IMR-90 (cell line): ENCODE data around the gene AADAC. TPM values are rescaled to one million over a fixed set of nuclear protein-coding genes. Genes with fewer than 3 reads are reported as not detected.

Experiments
- ATAC-seq: fragments of 200-7000 bp; cut with Tn5 transposase; 2 replicates; pipeline ENCODE4 v1.9.1; 2020; ENCODE audit warnings: low read depth, mild to moderate bottlenecking, moderate library complexity
- BruUV-seq: library from RNA; stranded (reverse); fragments of 400-500 nt; replicated peaks from 2 replicates; lab custom pipeline; 2021; lab: Mats Ljungman, UMichigan
- CTCF ChIA-PET: fragments of 300-600 bp; formaldehyde crosslinking; extraction: SDS; loops from one replicate; lab custom pipeline; 2021; ENCODE audit warnings: antibody characterized with exemption; lab: Yijun Ruan, JAX
- POLR2A ChIA-PET: fragments of 300-600 bp; sonication (Branson Sonifier 250); formaldehyde crosslinking; loops from one replicate; lab custom pipeline; 2022; ENCODE audit warnings: antibody characterized with exemption; ENCODE audit not compliant: unreplicated experiment; lab: Charles Lee
- DNase-seq: peaks from one replicate; pipeline ENCODE4 v3.0.0; 2013
- H2AFZ ChIP-seq: replicated peaks from 2 replicates; pipeline ENCODE3; 2013; ENCODE audit warnings: low read length, mild to moderate bottlenecking; ENCODE audit not compliant: poor library complexity
- H2AK5ac ChIP-seq: 2 replicates; pipeline ENCODE4 v1.6.1; 2013; ENCODE audit warnings: low read depth, low read length, inconsistent platforms
- H2AK9ac ChIP-seq: replicated peaks from 2 replicates; pipeline ENCODE3; 2013; ENCODE audit warnings: mild to moderate bottlenecking, low read depth, low read length, moderate library complexity; ENCODE audit not compliant: poor library complexity
- H2BK120ac ChIP-seq: 2 replicates; pipeline ENCODE4 v1.6.1; 2013; ENCODE audit warnings: low read depth, low read length, inconsistent platforms
- H2BK15ac ChIP-seq: 3 replicates; pipeline ENCODE4 v1.6.1; 2013; ENCODE audit warnings: low read depth, low read length, inconsistent platforms
- H2BK20ac ChIP-seq: 2 replicates; pipeline ENCODE4 v1.6.1; 2013; ENCODE audit warnings: low read depth, mild to moderate bottlenecking, inconsistent platforms, low read length, moderate library complexity
- H2BK5ac ChIP-seq: 2 replicates; pipeline ENCODE4 v1.6.1; 2013; ENCODE audit warnings: mild to moderate bottlenecking, low read depth, low read length, inconsistent platforms; ENCODE audit not compliant: poor library complexity, severe bottlenecking
- H3K14ac ChIP-seq: replicated peaks from 2 replicates; pipeline ENCODE4 v1.6.1; 2013; ENCODE audit warnings: low read depth, low read length, inconsistent platforms
- H3K18ac ChIP-seq: 2 replicates; pipeline ENCODE4 v1.6.1; 2013; ENCODE audit warnings: low read depth, low read length, control low read depth
- H3K23ac ChIP-seq: 2 replicates; pipeline ENCODE4 v1.6.1; 2013; ENCODE audit warnings: low read depth, low read length, inconsistent platforms
- H3K27ac ChIP-seq: 2 replicates; pipeline ENCODE4 v1.5.1; 2013; ENCODE audit warnings: mild to moderate bottlenecking, control low read depth, low read length; ENCODE audit not compliant: insufficient read depth
- H3K27me3 ChIP-seq: 2 replicates; pipeline ENCODE4 v1.6.1; 2013; ENCODE audit warnings: low read length; ENCODE audit not compliant: control insufficient read depth, insufficient read depth
- H3K36me3 ChIP-seq: 2 replicates; pipeline ENCODE4 v1.6.1; 2013; ENCODE audit warnings: low read length, mixed read lengths; ENCODE audit not compliant: control insufficient read depth, insufficient read depth
- H3K4ac ChIP-seq: 2 replicates; pipeline ENCODE4 v1.6.1; 2013; ENCODE audit warnings: low read depth, low read length, inconsistent platforms
- H3K4me1 ChIP-seq: 2 replicates; pipeline ENCODE4 v1.6.1; 2013; ENCODE audit warnings: low read length, mixed read lengths; ENCODE audit not compliant: control insufficient read depth, insufficient read depth
- H3K4me2 ChIP-seq: 2 replicates; pipeline ENCODE4 v1.6.1; 2013; ENCODE audit warnings: low read depth, mild to moderate bottlenecking, control low read depth, low read length, moderate library complexity
- H3K4me3 ChIP-seq: 2 replicates; pipeline ENCODE4 v1.5.1; 2013; ENCODE audit warnings: low read depth, mild to moderate bottlenecking, control low read depth, low read length, moderate library complexity; ENCODE audit not compliant: insufficient read depth
- H3K56ac ChIP-seq: 2 replicates; pipeline ENCODE4 v1.6.1; 2013; ENCODE audit warnings: low read length, inconsistent platforms; ENCODE audit not compliant: insufficient read depth; ENCODE audit errors: extremely low read depth
- H3K79me1 ChIP-seq, 2 experiments: 2 replicates each; pipeline ENCODE4 v1.6.1; 2013; ENCODE audit warnings: low read length in 2 of 2, inconsistent platforms in 1 of 2, low read depth in 1 of 2
- H3K9ac ChIP-seq: 2 replicates; pipeline ENCODE4 v1.6.1; 2013; ENCODE audit warnings: low read depth, low read length, control low read depth
- H3K9me1 ChIP-seq: 2 replicates; pipeline ENCODE4 v1.6.1; 2013; ENCODE audit warnings: low read length, inconsistent platforms; ENCODE audit not compliant: insufficient read depth
- H3K9me3 ChIP-seq: 2 replicates; pipeline ENCODE4 v1.6.1; 2013; ENCODE audit warnings: low read length; ENCODE audit not compliant: control insufficient read depth, insufficient read depth
- H4K20me1 ChIP-seq: 2 replicates; pipeline ENCODE4 v1.6.1; 2013; ENCODE audit warnings: low read length, inconsistent platforms; ENCODE audit not compliant: insufficient read depth
- H4K5ac ChIP-seq: 2 replicates; pipeline ENCODE4 v1.6.1; 2013; ENCODE audit warnings: mild to moderate bottlenecking, low read depth, low read length, control low read depth
- H4K8ac ChIP-seq, 2 experiments: 2 replicates each; pipeline ENCODE4 v1.6.1; 2013; ENCODE audit warnings: low read depth in 2 of 2, low read length in 2 of 2, control low read depth in 1 of 2, inconsistent platforms in 1 of 2
- H4K91ac ChIP-seq: 2 replicates; pipeline ENCODE4 v1.6.1; 2013; ENCODE audit warnings: low read depth, low read length, inconsistent platforms; ENCODE audit not compliant: insufficient read depth
- BHLHE40 ChIP-seq: fragments of 150-350 bp; IDR thresholded peaks from 2 replicates; pipeline ENCODE4 v1.6.1; 2016; ENCODE audit warnings: mild to moderate bottlenecking, low read depth, low read length
- CEBPB ChIP-seq: IDR thresholded peaks from 2 replicates; pipeline ENCODE4 v1.6.1; 2012; ENCODE audit warnings: low read depth, low read length, improper control_type of control experiment
- CHD1 ChIP-seq: IDR thresholded peaks from 2 replicates; pipeline ENCODE4 v1.6.1; 2012; ENCODE audit warnings: low read depth, low read length, improper control_type of control experiment
- CTCF ChIP-seq: conservative IDR thresholded peaks from 2 replicates; pipeline ENCODE4 v1.5.1; 2012; ENCODE audit warnings: mild to moderate bottlenecking, low read depth, low read length, improper control_type of control experiment
- ELK1 ChIP-seq: fragments of 150-350 bp; IDR thresholded peaks from 2 replicates; pipeline ENCODE4 v1.6.1; 2016; ENCODE audit warnings: low read depth, mild to moderate bottlenecking, low read length, moderate library complexity, borderline replicate concordance
- FOS ChIP-seq: fragments of 150-350 bp; IDR thresholded peaks from 2 replicates; pipeline ENCODE4 v1.6.1; 2016; ENCODE audit warnings: low read depth, low read length
- MAFK ChIP-seq: IDR thresholded peaks from 2 replicates; pipeline ENCODE4 v1.6.1; 2012; ENCODE audit warnings: low read depth, low read length, improper control_type of control experiment
- MAZ ChIP-seq: IDR thresholded peaks from 2 replicates; pipeline ENCODE4 v1.6.1; 2012; ENCODE audit warnings: low read depth, mild to moderate bottlenecking, low read length, improper control_type of control experiment, moderate library complexity, borderline replicate concordance
- MXI1 ChIP-seq: IDR thresholded peaks from 2 replicates; pipeline ENCODE4 v1.6.1; 2012; ENCODE audit warnings: low read depth, mild to moderate bottlenecking, low read length, moderate library complexity, borderline replicate concordance
- NFE2L2 ChIP-seq: fragments of 150-350 bp; IDR thresholded peaks from 2 replicates; pipeline ENCODE4 v1.6.1; 2016; ENCODE audit warnings: low read depth, mild to moderate bottlenecking, low read length
- POLR2A ChIP-seq: IDR thresholded peaks from 2 replicates; pipeline ENCODE4 v1.6.1; 2012; ENCODE audit warnings: mild to moderate bottlenecking, low read depth, low read length
- RAD21 ChIP-seq: IDR thresholded peaks from 2 replicates; pipeline ENCODE4 v1.6.1; 2012; ENCODE audit warnings: low read length, improper control_type of control experiment
- RCOR1 ChIP-seq: IDR thresholded peaks from 2 replicates; pipeline ENCODE4 v1.6.1; 2012; ENCODE audit warnings: mild to moderate bottlenecking, low read length, improper control_type of control experiment; ENCODE audit not compliant: insufficient replicate concordance
- RFX5 ChIP-seq: IDR thresholded peaks from 2 replicates; pipeline ENCODE4 v1.8.0; 2012; ENCODE audit warnings: low read depth, mild to moderate bottlenecking, low read length, moderate library complexity
- SMC3 ChIP-seq: fragments of 150-350 bp; IDR thresholded peaks from 2 replicates; pipeline ENCODE4 v1.6.1; 2016; ENCODE audit warnings: low read depth, mild to moderate bottlenecking, antibody characterized with exemption, low read length, moderate library complexity
- USF2 ChIP-seq: fragments of 150-350 bp; IDR thresholded peaks from 2 replicates; pipeline ENCODE4 v1.6.1; 2017; ENCODE audit warnings: mild to moderate bottlenecking, antibody characterized with exemption, low read length, low read depth
- WGBS, 2 experiments: methylation state at CpG; one replicate each; pipeline versions ENCODE4 v1.1.5 to v1.1.7; 2013; ENCODE audit warnings: missing lambda C conversion rate in 2 of 2; ENCODE audit not compliant: insufficient read length in 1 of 2; ENCODE audit errors: extremely low coverage in 2 of 2; 5-methylcytosine and 5-hydroxymethylcytosine counted together
- dilution Hi-C: fragments of 300-500 bp; cut with HindIII; formaldehyde crosslinking; loops from one replicate; pipeline ENCODE4 v1.14.3; 2018; ENCODE audit warnings: low sequenced_read_pairs; ENCODE audit not compliant: unreplicated experiment
- in situ Hi-C: fragments of 300-500 bp; cut with MboI; formaldehyde crosslinking; loops from 3 replicates; pipeline ENCODE4 v1.14.3; 2019; ENCODE audit warnings: low sequenced_read_pairs, inconsistent platforms, mixed read lengths
- intact Hi-C: fragments of 100-400 bp; cut with micrococcal nuclease; formaldehyde crosslinking; loops from 2 replicates; pipeline ENCODE4 v1.10.0; 2022
- polyA plus RNA-seq, 3 experiments: library from polyadenylated mRNA; depleted of rRNA; stranded (reverse); fragments of >200 nt; gene quantifications; 2 replicates each; pipeline ENCODE4 v1.2.3, GENCODE V29; 2012; ENCODE audit warnings: low replicate concordance in 1 of 3
- total RNA-seq: library from RNA; depleted of rRNA; stranded (reverse); fragments of >200 nt; gene quantifications from 2 replicates; pipeline ENCODE4 v1.2.3, GENCODE V29; 2012

Gene AADAC
- total and polyA plus RNA-seq, 2 of the 4 experiments (the other 2 are of a cell fraction) = not detected

GRCh38 chr3:151766454-151766853 lies 47.5 kb upstream of the AADAC start:
- H3K4ac ChIP-seq = no peak overlapping the region
- DNase-seq (peak; percentile 22), ATAC-seq (no peak)
- no peaks in the 10 kb centered on the region for H3K79me1 ChIP-seq
- H2BK20ac ChIP-seq = no peak overlapping the region
- dilution Hi-C loops (no loop called here), intact Hi-C loops (no loop called here), in situ Hi-C loops (no loop called here)
- no peak overlapping the region for H3K23ac ChIP-seq
- H4K91ac ChIP-seq = no peak overlapping the region
- no peak overlapping the region for H2BK15ac ChIP-seq
- H3K27ac ChIP-seq = no peak overlapping the region
- WGBS, 2 experiments = no CpG with 5 or more reads among the region's 2 CpGs
- no TSS peak for BruUV-seq
- H3K27me3 ChIP-seq = no peaks in the 10 kb centered on the region
- no peaks in the 10 kb centered on the region for H3K9me3 ChIP-seq
- no peaks in the 10 kb centered on the region for H4K20me1 ChIP-seq
- POLR2A ChIA-PET = no interaction called here
- H3K36me3 ChIP-seq = no peaks in the 10 kb centered on the region
- no peak overlapping the region for H3K14ac ChIP-seq
- no peak overlapping the region for H2BK120ac ChIP-seq
- H2AK9ac ChIP-seq = no peak overlapping the region
- H3K9ac ChIP-seq = no peak overlapping the region
- H3K4me1 ChIP-seq = no peaks in the 10 kb centered on the region
- no peak overlapping the region for H2BK5ac ChIP-seq
- no peak overlapping the region for H4K5ac ChIP-seq
- H3K4me2 ChIP-seq = no peak overlapping the region
- CTCF ChIA-PET = interaction anchor here (0.6 kb wide), 1 partner anchor 660 kb away, joined by 4 read pairs; no protein-coding TSS in a partner anchor
- no peak for TF ChIP-seq CHD1
- TF ChIP-seq USF2 = no peak
- no peak for TF ChIP-seq RCOR1
- TF ChIP-seq POLR2A = no peak
- no peak for TF ChIP-seq RFX5
- no peak for TF ChIP-seq CEBPB
- TF ChIP-seq MAZ = no peak
- TF ChIP-seq RAD21 = no peak
- TF ChIP-seq MAFK = no peak
- no peak for TF ChIP-seq CTCF
- no peak for TF ChIP-seq SMC3
- no peak for TF ChIP-seq FOS
- no peak for TF ChIP-seq NFE2L2
- TF ChIP-seq ELK1 = no peak
- TF ChIP-seq BHLHE40 = no peak
- no peak for TF ChIP-seq MXI1
- no peak overlapping the region for H3K4me3 ChIP-seq
- H3K18ac ChIP-seq = no peak overlapping the region
- no peak overlapping the region for H2AFZ ChIP-seq
- H3K9me1 ChIP-seq = no peaks in the 10 kb centered on the region
- no peak overlapping the region for H2AK5ac ChIP-seq
- no peak overlapping the region for H3K56ac ChIP-seq
- H4K8ac ChIP-seq = no peak overlapping the region
